HUDEP-2 (cell line): Measurements from ENCODE around the gene GDPD4.

ENCODE experiments used
- DNase-seq, 76 experiments: peaks; one replicate each; lab custom pipeline; 2025; ENCODE audit not compliant: unreplicated experiment in 76 of 76; lab: John Stamatoyannopoulos, UW

GDPD4 gene

GRCh38 chr11:77179681-77180080 lies 121.8 kb downstream of the GDPD4 start:
- DNase-seq: no peak

GRCh38 chr11:77179048-77179447 lies 122.4 kb downstream of the GDPD4 start:
- no peak for DNase-seq

GRCh38 chr11:77178150-77178549 lies 123.3 kb downstream of the GDPD4 start:
- no peak for DNase-seq

- no peak for DNase-seq
Measured at GRCh38 chr11:77176996-77177395, 124.5 kb downstream of the GDPD4 start.

GRCh38 chr11:77175869-77176539 lies 125.5 kb downstream of the GDPD4 start:
- no peak for DNase-seq

GRCh38 chr11:77175021-77175842 lies 126.3 kb downstream of the GDPD4 start:
- DNase-seq: no peak

GRCh38 chr11:77174559-77174958 lies 126.9 kb downstream of the GDPD4 start:
- no peak for DNase-seq

GRCh38 chr11:77173494-77173893 lies 128.0 kb downstream of the GDPD4 start:
- DNase-seq: no peak

GRCh38 chr11:77172666-77172982 lies 128.9 kb downstream of the GDPD4 start:
- no peak for DNase-seq

- DNase-seq: no peak
Measured at GRCh38 chr11:77171885-77172665, 129.4 kb downstream of the GDPD4 start.

GRCh38 chr11:77171254-77171653 lies 130.2 kb downstream of the GDPD4 start:
- DNase-seq: no peak

GRCh38 chr11:77170107-77170506 lies 131.4 kb downstream of the GDPD4 start:
- DNase-seq: no peak

- DNase-seq: no peak
Measured at GRCh38 chr11:77167791-77168190, 133.7 kb downstream of the GDPD4 start.

GRCh38 chr11:77167111-77167626 lies 134.3 kb downstream of the GDPD4 start:
- no peak for DNase-seq
